HepG2 (cell line): Measurements from ENCODE around the gene DYNLT2B. TPM values are rescaled to one million over a fixed set of nuclear protein-coding genes. Genes with fewer than 3 reads are reported as not detected.

Source experiments
- ARNTL ChIP-seq: sonication (generic); formaldehyde crosslinking; IDR thresholded peaks from 2 replicates; pipeline ENCODE4 v1.4.0; 2020; ENCODE audit warnings: mild to moderate bottlenecking, missing genetic modification reagents
- CREM ChIP-seq, 2 experiments: sonication (generic) in 1 of 2; formaldehyde crosslinking in 1 of 2; IDR thresholded peaks; 2 replicates each; pipeline versions ENCODE4 v1.4.0 to v1.6.1; 2016 to 2020; ENCODE audit warnings: antibody characterized with exemption in 1 of 2, mild to moderate bottlenecking in 1 of 2, missing genetic modification reagents in 1 of 2
- PAXIP1 ChIP-seq: sonication (generic); formaldehyde crosslinking; conservative IDR thresholded peaks from 2 replicates; pipeline ENCODE4 v1.4.0; 2020; ENCODE audit warnings: mild to moderate bottlenecking, missing genetic modification reagents, moderate library complexity
- SP1 ChIP-seq, 2 experiments: fragments of 450-650 bp in 1 of 2; sonication (generic) in 1 of 2; formaldehyde crosslinking in 1 of 2; IDR thresholded peaks; 2 replicates each; pipeline versions ENCODE4 v1.4.0 to v1.6.1; 2016 to 2020; ENCODE audit warnings: missing genetic modification reagents in 1 of 2
- UBTF ChIP-seq: sonication (generic); formaldehyde crosslinking; IDR thresholded peaks from 2 replicates; pipeline ENCODE4 v1.4.0; 2020; ENCODE audit warnings: mild to moderate bottlenecking, missing genetic modification reagents
- polyA plus RNA-seq, 8 experiments: library from polyadenylated mRNA; depleted of rRNA in 3 of 8; stranded (reverse) in 7 of 8; unstranded in 1 of 8; fragments of >200 nt; fragmentation: Illumina TruSeq in 4 of 8; extraction: Trizol in 4 of 8; gene quantifications; 2 replicates each; pipeline versions ENCODE4 v1.2.1 to v1.2.3, GENCODE V29; 2011 to 2016; ENCODE audit warnings: low read depth in 4 of 8, missing spikeins in 1 of 8, mixed read lengths in 1 of 8; ENCODE audit not compliant: insufficient read depth in 1 of 8
- total RNA-seq, 5 experiments: library from RNA; depleted of rRNA; stranded (reverse); fragments of >200 nt; fragmentation: Illumina TruSeq; extraction: Trizol; gene quantifications; 2 replicates each; pipeline ENCODE4 v1.2.3, GENCODE V29; 2016; ENCODE audit warnings: low read depth in 1 of 5
- TF ChIP-seq, protein P1 (sequence below): sonication (generic); formaldehyde crosslinking; IDR thresholded peaks from 2 replicates; pipeline ENCODE4 v1.5.0; 2020; ENCODE audit warnings: mild to moderate bottlenecking, missing genetic modification reagents, borderline replicate concordance
- TF ChIP-seq, protein P2 (sequence below): IDR thresholded peaks from 2 replicates; pipeline ENCODE4 v1.6.1; 2016
- TF ChIP-seq, protein P3 (sequence below): IDR thresholded peaks from 2 replicates; pipeline ENCODE4 v1.6.1; 2016; ENCODE audit warnings: low read depth, borderline replicate concordance

Gene DYNLT2B
- total and polyA plus RNA-seq, 2 of the 13 experiments (the other 11 are each of a cell fraction or from before 2014, with no cell fraction given) = 4.0 to 7.0 TPM

DNA sequence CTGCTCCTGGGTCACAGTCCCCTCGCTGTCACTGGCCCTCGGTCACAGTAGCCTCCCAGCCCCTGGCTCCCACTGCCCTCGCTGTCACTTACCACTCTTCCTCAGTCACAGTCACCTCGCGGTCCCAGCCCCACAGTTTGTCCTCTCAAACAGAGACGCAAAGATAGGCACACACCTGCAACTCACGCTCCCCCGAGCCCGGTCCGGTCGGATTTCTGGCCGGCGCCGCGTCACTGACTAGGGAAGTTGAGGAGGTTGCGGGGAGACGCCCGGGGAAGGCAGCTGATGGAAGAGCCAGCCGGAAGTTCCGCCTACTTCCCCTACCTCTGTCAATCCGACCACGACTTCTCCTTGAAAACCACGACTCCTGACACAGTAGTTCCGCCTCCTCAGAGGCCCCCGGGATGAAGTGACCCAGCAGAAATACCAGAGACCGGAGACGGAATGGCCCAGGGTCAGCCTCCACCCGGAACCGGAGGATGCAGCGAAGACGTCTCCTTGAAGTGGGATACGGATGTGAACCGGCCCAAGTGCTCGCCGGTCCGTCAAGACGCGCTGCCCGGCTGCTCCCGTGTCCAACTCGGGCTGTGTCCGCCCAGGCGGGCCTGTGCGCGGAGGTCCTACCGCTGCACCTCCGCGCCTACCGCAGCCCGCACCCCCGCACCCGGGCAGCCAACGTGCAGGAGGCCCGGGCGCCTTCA lies 30.4 kb downstream of the DYNLT2B start, which contains the start of gene PCYT1A (continued):
- peak; percentile 68 for TF ChIP-seq PAXIP1 (CRISPR knock-in tag)
- no peak for TF ChIP-seq ARNTL (CRISPR knock-in tag)
- TF ChIP-seq UBTF = peak; percentile 97
- TF ChIP-seq, protein P1, sequence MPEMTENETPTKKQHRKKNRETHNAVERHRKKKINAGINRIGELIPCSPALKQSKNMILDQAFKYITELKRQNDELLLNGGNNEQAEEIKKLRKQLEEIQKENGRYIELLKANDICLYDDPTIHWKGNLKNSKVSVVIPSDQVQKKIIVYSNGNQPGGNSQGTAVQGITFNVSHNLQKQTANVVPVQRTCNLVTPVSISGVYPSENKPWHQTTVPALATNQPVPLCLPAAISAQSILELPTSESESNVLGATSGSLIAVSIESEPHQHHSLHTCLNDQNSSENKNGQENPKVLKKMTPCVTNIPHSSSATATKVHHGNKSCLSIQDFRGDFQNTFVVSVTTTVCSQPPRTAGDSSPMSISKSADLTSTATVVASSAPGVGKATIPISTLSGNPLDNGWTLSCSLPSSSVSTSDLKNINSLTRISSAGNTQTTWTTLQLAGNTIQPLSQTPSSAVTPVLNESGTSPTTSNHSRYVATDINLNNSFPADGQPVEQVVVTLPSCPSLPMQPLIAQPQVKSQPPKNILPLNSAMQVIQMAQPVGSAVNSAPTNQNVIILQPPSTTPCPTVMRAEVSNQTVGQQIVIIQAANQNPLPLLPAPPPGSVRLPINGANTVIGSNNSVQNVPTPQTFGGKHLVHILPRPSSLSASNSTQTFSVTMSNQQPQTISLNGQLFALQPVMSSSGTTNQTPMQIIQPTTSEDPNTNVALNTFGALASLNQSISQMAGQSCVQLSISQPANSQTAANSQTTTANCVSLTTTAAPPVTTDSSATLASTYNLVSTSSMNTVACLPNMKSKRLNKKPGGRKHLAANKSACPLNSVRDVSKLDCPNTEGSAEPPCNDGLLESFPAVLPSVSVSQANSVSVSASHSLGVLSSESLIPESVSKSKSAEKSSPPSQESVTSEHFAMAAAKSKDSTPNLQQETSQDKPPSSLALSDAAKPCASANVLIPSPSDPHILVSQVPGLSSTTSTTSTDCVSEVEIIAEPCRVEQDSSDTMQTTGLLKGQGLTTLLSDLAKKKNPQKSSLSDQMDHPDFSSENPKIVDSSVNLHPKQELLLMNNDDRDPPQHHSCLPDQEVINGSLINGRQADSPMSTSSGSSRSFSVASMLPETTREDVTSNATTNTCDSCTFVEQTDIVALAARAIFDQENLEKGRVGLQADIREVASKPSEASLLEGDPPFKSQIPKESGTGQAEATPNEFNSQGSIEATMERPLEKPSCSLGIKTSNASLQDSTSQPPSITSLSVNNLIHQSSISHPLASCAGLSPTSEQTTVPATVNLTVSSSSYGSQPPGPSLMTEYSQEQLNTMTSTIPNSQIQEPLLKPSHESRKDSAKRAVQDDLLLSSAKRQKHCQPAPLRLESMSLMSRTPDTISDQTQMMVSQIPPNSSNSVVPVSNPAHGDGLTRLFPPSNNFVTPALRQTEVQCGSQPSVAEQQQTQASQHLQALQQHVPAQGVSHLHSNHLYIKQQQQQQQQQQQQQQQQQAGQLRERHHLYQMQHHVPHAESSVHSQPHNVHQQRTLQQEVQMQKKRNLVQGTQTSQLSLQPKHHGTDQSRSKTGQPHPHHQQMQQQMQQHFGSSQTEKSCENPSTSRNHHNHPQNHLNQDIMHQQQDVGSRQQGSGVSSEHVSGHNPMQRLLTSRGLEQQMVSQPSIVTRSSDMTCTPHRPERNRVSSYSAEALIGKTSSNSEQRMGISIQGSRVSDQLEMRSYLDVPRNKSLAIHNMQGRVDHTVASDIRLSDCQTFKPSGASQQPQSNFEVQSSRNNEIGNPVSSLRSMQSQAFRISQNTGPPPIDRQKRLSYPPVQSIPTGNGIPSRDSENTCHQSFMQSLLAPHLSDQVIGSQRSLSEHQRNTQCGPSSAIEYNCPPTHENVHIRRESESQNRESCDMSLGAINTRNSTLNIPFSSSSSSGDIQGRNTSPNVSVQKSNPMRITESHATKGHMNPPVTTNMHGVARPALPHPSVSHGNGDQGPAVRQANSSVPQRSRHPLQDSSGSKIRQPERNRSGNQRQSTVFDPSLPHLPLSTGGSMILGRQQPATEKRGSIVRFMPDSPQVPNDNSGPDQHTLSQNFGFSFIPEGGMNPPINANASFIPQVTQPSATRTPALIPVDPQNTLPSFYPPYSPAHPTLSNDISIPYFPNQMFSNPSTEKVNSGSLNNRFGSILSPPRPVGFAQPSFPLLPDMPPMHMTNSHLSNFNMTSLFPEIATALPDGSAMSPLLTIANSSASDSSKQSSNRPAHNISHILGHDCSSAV (CRISPR knock-in tag) = no peak
- no peak for TF ChIP-seq SP1 (IDR thresholded peaks at IDR 0.05)
- TF ChIP-seq SP1 (CRISPR knock-in tag; IDR thresholded peaks at IDR 0.05) = peak; percentile 67
- TF ChIP-seq CREM (IDR thresholded peaks at IDR 0.05) = peak; percentile 65; the same call in 1 of the 2 replicates
- no peak for TF ChIP-seq CREM (CRISPR knock-in tag; IDR thresholded peaks at IDR 0.05)
- TF ChIP-seq, protein P2, sequence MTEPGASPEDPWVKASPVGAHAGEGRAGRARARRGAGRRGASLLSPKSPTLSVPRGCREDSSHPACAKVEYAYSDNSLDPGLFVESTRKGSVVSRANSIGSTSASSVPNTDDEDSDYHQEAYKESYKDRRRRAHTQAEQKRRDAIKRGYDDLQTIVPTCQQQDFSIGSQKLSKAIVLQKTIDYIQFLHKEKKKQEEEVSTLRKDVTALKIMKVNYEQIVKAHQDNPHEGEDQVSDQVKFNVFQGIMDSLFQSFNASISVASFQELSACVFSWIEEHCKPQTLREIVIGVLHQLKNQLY (CRISPR knock-in tag) = no peak
- TF ChIP-seq, protein P3, sequence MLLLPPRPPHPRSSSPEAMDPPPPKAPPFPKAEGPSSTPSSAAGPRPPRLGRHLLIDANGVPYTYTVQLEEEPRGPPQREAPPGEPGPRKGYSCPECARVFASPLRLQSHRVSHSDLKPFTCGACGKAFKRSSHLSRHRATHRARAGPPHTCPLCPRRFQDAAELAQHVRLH (CRISPR knock-in tag) = peak; percentile 56; the same call in 1 of the 2 replicates
